ENCODE measurements around the gene PARVB.

- TF ChIP-seq MAZ (CRISPR knock-in tag; conservative IDR thresholded peaks at IDR 0.05 in 1 of 2, IDR thresholded peaks at IDR 0.05 in 1 of 2) (no peak), MAFK (IDR thresholded peaks at IDR 0.05; ENCODE audit: low read length) (no peak), GTF2E2 (tag; IDR thresholded peaks at IDR 0.05) (no peak), POLR2AphosphoS5 (IDR thresholded peaks at IDR 0.05; ENCODE audit: control insufficient read depth, insufficient read depth, low read depth, low read length) (no peak)
Observed at GRCh38 chr22:44215287-44215686, 191.2 kb downstream of the PARVB start.
